ENCODE data around the gene PDE9A. TPM values are rescaled to one million over a fixed set of nuclear protein-coding genes. Genes with fewer than 3 reads are reported as not detected.

Gene PDE9A
- total RNA-seq, 2 donors from 2014 or later, result 45.9 to 62.4 TPM

DNA sequence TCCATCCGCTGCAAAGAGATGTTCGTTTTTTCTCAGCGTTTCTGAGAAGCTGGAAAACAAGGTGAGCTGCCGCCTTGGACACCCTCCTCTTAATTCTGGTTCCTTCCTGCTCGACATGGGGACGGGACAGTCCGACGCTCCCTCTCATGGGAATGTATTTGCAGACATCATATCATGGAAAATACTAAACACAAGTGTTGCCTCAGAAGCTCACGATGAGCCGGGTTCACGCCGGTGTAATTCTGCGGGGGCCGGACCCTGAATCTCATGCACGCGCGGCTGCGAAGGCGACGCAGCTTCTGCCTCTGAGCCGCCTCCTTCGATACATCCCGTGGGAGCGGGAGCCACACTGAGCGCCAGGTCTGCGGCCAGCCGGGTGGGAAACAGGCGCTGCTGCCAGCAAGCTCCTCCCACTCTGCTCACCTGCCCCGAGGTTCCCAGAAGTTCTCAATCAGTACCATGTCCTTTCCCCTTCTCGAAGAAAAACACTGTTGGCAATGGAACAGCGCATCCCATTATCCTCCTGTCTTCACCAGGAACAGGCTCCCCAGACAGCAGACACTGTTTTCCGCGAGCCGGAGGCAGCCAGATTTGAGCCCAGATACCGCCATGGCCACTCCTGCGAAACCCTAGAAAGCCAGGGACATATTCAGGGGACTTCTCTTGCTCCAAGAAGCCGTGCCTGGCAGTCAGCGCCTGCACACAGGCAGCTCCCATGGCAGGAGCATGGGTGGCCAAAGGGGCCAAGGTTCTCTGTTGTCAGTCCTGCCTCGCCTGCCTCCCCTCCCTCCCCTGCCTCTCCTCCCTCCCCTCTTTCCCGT, 127.9 kb downstream of the PDE9A start:
- peak; percentile 88 for DNase-seq
- no peaks in the 10 kb centered on the region for H3K9me3 ChIP-seq (ENCODE audit: control insufficient read depth, low read length)
- Mint-ChIP-seq H3K4me1 (peaks cover 44% of the 10 kb centered on the region), H3K9me3 (no peaks in the 10 kb centered on the region), H3K27ac (peak overlapping the region; percentile 83), H3K27me3 (ENCODE audit: insufficient read depth) (peaks cover 27% of the 10 kb centered on the region), H3K36me3 (ENCODE audit: low read depth) (peaks cover 3% of the 10 kb centered on the region), H3K4me3 (peak overlapping the region; percentile 56)
- H3K36me3 ChIP-seq (ENCODE audit: control insufficient read depth, insufficient read depth, low read length), result peaks cover 9% of the 10 kb centered on the region
- H3K4me3 ChIP-seq (ENCODE audit: low read length), result peak overlapping the region; percentile 68
- H3K9ac ChIP-seq (ENCODE audit: extremely low read depth, low read length, poor library complexity, severe bottlenecking), result no peak overlapping the region
- peaks cover 10% of the 10 kb centered on the region for H3K27me3 ChIP-seq (ENCODE audit: control insufficient read depth, insufficient read depth, low read length, poor library complexity, severe bottlenecking)
- TF ChIP-seq, protein P1, sequence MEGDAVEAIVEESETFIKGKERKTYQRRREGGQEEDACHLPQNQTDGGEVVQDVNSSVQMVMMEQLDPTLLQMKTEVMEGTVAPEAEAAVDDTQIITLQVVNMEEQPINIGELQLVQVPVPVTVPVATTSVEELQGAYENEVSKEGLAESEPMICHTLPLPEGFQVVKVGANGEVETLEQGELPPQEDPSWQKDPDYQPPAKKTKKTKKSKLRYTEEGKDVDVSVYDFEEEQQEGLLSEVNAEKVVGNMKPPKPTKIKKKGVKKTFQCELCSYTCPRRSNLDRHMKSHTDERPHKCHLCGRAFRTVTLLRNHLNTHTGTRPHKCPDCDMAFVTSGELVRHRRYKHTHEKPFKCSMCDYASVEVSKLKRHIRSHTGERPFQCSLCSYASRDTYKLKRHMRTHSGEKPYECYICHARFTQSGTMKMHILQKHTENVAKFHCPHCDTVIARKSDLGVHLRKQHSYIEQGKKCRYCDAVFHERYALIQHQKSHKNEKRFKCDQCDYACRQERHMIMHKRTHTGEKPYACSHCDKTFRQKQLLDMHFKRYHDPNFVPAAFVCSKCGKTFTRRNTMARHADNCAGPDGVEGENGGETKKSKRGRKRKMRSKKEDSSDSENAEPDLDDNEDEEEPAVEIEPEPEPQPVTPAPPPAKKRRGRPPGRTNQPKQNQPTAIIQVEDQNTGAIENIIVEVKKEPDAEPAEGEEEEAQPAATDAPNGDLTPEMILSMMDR (conservative IDR thresholded peaks at IDR 0.05), result peak; percentile 41
- 15 to 16% methylated on average over 30 to 38 of the region's 40 CpGs for WGBS, 2 experiments (ENCODE audit: insufficient coverage in 1 of 2, insufficient read length in 1 of 2)
- peaks cover 19% of the 10 kb centered on the region for H3K4me1 ChIP-seq (ENCODE audit: control insufficient read depth, insufficient read depth, low read length)
- H3K27ac ChIP-seq (ENCODE audit: low read depth, low read length), result no peak overlapping the region

DNA sequence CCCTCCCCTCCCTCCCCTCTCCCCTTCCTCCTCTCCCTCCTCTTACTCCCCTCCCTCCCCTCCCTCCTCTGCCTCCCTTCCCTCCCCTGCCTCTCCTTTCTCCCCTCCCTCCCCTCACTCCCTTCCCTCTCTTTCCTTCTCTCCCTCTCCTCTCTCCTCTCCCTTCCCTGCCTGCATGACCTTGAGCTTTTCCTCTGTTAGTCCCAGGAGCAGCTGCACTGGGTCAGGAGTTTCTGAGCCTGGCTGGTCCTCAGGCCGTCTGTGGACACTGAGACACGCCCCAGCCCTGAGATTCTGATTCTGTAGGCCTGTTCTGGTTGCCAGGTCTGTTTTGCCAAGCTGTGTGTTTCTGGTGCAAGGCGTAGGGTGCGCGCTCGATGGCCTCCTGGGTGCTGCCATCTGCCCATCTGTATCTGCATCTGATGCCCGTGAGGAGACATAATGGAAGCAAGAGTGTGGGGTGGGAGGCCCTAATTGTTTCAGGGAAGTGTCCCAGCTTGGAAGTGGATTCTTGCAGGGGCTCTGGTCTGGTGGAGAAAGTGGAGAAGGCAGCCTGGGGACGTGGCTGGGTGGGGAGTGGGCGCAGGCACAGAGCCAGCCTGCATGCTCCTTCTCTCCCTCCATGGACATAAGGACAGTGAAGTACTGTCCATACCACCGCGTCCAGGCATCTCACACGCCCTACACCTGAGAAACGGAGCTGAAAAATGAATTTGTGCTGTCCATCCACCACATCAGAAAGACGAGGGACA, 128.7 kb downstream of the PDE9A start:
- Mint-ChIP-seq H3K27me3 (ENCODE audit: insufficient read depth) (peaks cover 32% of the 10 kb centered on the region), H3K4me1 (peaks cover 44% of the 10 kb centered on the region), H3K4me3 (peak overlapping the region; percentile 56), H3K36me3 (ENCODE audit: low read depth) (peaks cover 8% of the 10 kb centered on the region), H3K27ac (peak overlapping the region; percentile 46), H3K9me3 (peaks cover 7% of the 10 kb centered on the region)
- no peak overlapping the region for H3K9ac ChIP-seq (ENCODE audit: extremely low read depth, low read length, poor library complexity, severe bottlenecking)
- no peak overlapping the region for H3K27ac ChIP-seq (ENCODE audit: low read depth, low read length)
- peaks cover 3% of the 10 kb centered on the region for H3K9me3 ChIP-seq (ENCODE audit: control insufficient read depth, low read length)
- DNase-seq, result no peak
- 85 to 91% methylated on average over 10 to 14 of the region's 14 CpGs for WGBS, 2 experiments (ENCODE audit: insufficient coverage in 1 of 2, insufficient read length in 1 of 2)
- H3K36me3 ChIP-seq (ENCODE audit: control insufficient read depth, insufficient read depth, low read length), result peaks cover 13% of the 10 kb centered on the region
- H3K4me1 ChIP-seq (ENCODE audit: control insufficient read depth, insufficient read depth, low read length), result peaks cover 19% of the 10 kb centered on the region
- peak overlapping the region; percentile 68 for H3K4me3 ChIP-seq (ENCODE audit: low read length)
- H3K27me3 ChIP-seq (ENCODE audit: control insufficient read depth, insufficient read depth, low read length, poor library complexity, severe bottlenecking), result peaks cover 10% of the 10 kb centered on the region
- TF ChIP-seq, protein P1 (conservative IDR thresholded peaks at IDR 0.05), result no peak

DNA sequence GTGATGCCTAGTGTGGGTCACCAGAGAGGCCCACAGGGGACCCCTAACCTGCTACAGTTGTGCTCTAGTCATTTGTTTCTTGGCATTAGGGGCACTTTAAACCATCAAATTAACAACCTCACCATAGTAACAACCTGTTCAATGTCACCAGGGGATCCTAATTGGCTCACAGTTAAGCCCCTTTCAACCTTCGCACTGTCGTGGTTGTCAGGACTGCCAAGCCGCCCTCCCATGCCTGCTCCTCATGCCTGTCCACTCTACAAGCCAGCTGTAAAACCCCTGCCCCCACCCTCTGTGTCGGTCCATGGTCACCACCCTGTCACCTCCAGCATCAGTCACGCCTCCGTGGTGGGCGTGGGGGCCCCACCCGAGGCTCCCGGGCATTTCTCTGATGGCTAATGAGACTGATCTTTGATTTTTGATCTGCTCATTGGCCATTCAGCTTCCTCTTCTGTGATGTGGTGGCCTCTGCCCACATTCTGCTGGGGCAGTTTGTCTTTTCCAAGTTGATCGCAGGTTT, 129.4 kb downstream of the PDE9A start:
- peaks cover 10% of the 10 kb centered on the region for H3K27me3 ChIP-seq (ENCODE audit: control insufficient read depth, insufficient read depth, low read length, poor library complexity, severe bottlenecking)
- H3K9me3 ChIP-seq (ENCODE audit: control insufficient read depth, low read length), result peaks cover 3% of the 10 kb centered on the region
- Mint-ChIP-seq H3K4me1 (peaks cover 40% of the 10 kb centered on the region), H3K36me3 (ENCODE audit: low read depth) (peaks cover 9% of the 10 kb centered on the region), H3K4me3 (no peak overlapping the region), H3K27me3 (ENCODE audit: insufficient read depth) (peaks cover 33% of the 10 kb centered on the region), H3K9me3 (peaks cover 13% of the 10 kb centered on the region), H3K27ac (peak overlapping the region; percentile 30)
- H3K4me3 ChIP-seq (ENCODE audit: low read length), result no peak overlapping the region
- WGBS, 2 experiments (ENCODE audit: insufficient coverage in 1 of 2, insufficient read length in 1 of 2), result 83 to 88% methylated on average over 6 to 10 of the region's 10 CpGs
- peaks cover 13% of the 10 kb centered on the region for H3K36me3 ChIP-seq (ENCODE audit: control insufficient read depth, insufficient read depth, low read length)
- TF ChIP-seq, protein P1 (conservative IDR thresholded peaks at IDR 0.05), result no peak
- no peak overlapping the region for H3K9ac ChIP-seq (ENCODE audit: extremely low read depth, low read length, poor library complexity, severe bottlenecking)
- H3K4me1 ChIP-seq (ENCODE audit: control insufficient read depth, insufficient read depth, low read length), result peaks cover 19% of the 10 kb centered on the region
- H3K27ac ChIP-seq (ENCODE audit: low read depth, low read length), result no peak overlapping the region
- no peak for DNase-seq
